Kidney epithelial cell (primary cell): Measurements from ENCODE around the gene EFCAB6. TPM values are rescaled to one million over a fixed set of nuclear protein-coding genes. Genes with fewer than 3 reads are reported as not detected.

Experiments
- DNase-seq: peaks from one replicate; pipeline ENCODE4 v3.0.0-alpha.2; 2010; ENCODE audit warnings: low read depth
- H3K27me3 ChIP-seq: 2 replicates; pipeline ENCODE4 v1.6.0; 2011; ENCODE audit warnings: low read length; ENCODE audit not compliant: control insufficient read depth, insufficient read depth
- H3K36me3 ChIP-seq: 2 replicates; pipeline ENCODE4 v1.5.1; 2011; ENCODE audit warnings: low read length; ENCODE audit not compliant: control insufficient read depth, insufficient read depth
- H3K4me3 ChIP-seq: 2 replicates; pipeline ENCODE4 v1.5.1; 2011; ENCODE audit warnings: low read depth, mild to moderate bottlenecking, control low read depth, low read length
- total RNA-seq: library from RNA; depleted of rRNA; stranded (reverse); fragments of >200 nt; gene quantifications from 2 replicates; pipeline ENCODE4 v1.2.3, GENCODE V29; 2015
- TF ChIP-seq, protein P1 (sequence below): IDR thresholded peaks from 2 replicates; pipeline ENCODE4 v1.5.1; 2011; ENCODE audit warnings: mild to moderate bottlenecking, moderate library complexity, low read length, control low read depth, inconsistent platforms; ENCODE audit not compliant: insufficient read depth, poor library complexity, severe bottlenecking

Gene EFCAB6
- total RNA-seq, 1 donor from 2014 or later: 2.3 TPM

- TF ChIP-seq, protein P1, sequence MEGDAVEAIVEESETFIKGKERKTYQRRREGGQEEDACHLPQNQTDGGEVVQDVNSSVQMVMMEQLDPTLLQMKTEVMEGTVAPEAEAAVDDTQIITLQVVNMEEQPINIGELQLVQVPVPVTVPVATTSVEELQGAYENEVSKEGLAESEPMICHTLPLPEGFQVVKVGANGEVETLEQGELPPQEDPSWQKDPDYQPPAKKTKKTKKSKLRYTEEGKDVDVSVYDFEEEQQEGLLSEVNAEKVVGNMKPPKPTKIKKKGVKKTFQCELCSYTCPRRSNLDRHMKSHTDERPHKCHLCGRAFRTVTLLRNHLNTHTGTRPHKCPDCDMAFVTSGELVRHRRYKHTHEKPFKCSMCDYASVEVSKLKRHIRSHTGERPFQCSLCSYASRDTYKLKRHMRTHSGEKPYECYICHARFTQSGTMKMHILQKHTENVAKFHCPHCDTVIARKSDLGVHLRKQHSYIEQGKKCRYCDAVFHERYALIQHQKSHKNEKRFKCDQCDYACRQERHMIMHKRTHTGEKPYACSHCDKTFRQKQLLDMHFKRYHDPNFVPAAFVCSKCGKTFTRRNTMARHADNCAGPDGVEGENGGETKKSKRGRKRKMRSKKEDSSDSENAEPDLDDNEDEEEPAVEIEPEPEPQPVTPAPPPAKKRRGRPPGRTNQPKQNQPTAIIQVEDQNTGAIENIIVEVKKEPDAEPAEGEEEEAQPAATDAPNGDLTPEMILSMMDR: no peak
- no peak for DNase-seq
- Histone ChIP-seq H3K4me3 (no peak overlapping the region), H3K27me3 (no peaks in the 10 kb centered on the region), H3K36me3 (no peaks in the 10 kb centered on the region)
Measured at GRCh38 chr22:43493297-43493696, 318.8 kb downstream of the EFCAB6 start.

DNA sequence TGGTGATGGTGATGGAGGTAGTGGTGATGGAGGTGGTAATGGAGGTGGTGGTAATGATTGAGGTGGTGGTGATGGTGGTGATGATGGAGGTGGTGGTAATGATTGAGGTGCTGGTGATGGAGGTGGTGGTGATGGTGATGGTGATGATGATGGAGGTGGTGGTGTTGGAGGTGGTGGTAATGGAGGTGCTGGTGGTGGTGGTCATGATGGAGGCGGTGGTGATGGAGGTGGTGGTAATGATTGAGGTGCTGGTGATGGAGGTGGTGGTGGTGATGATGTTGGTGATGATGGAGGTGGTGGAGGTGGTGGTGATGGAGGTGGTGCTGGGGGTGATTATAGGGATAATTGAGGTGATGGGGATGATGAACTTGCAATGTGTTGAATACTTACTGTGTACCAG is 320.4 kb downstream of the EFCAB6 start:
- Histone ChIP-seq H3K36me3 (no peaks in the 10 kb centered on the region), H3K4me3 (no peak overlapping the region), H3K27me3 (no peaks in the 10 kb centered on the region)
- DNase-seq: no peak
- TF ChIP-seq, protein P1: no peak

DNA sequence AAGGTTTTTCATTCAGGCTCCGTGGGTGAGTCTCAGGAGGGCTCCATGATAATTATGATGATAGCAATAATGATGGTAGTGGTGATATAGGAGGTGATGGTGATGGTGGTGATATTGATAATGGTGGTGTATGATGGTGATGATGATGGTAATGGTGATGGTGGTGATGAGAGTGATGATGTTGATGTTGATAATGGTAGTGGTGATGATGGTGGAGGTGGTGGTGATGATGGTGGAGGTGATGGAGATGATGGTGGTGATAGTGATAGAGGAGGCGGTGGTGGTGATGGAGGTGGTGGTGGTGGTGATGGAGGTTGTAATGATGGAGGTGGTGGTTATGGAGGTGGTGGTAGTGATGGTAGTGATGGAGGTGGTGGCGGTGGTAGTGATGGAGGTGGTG is 320.9 kb downstream of the EFCAB6 start:
- no peak for DNase-seq
- Histone ChIP-seq H3K27me3 (no peaks in the 10 kb centered on the region), H3K4me3 (no peak overlapping the region), H3K36me3 (no peaks in the 10 kb centered on the region)
- TF ChIP-seq, protein P1: no peak

GRCh38 chr22:43490311-43490710 is 321.8 kb downstream of the EFCAB6 start:
- H3K27me3 ChIP-seq: no peaks in the 10 kb centered on the region
- H3K4me3 ChIP-seq: no peak overlapping the region
- TF ChIP-seq, protein P1: no peak
- H3K36me3 ChIP-seq: no peaks in the 10 kb centered on the region
- DNase-seq: no peak

DNA sequence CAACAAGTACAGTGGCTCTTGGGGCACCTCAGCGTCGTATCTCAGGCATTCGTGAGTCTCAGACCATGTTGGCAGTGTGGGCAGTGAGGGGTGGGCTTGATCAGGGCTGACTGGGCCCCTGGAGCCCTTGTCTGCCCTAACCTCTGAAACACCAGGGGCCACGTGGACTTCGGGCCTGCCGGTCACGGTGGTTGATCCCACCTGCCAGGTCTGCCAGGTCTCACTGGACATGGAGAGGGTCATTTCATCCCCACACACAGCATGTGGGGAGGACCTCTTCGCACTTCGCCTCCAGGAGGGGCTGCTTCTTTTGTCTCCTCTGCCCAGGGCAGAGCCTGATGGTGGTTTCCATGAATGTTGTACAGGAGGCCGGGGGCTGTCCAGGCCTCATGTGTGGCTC is 323.2 kb downstream of the EFCAB6 start:
- Histone ChIP-seq H3K4me3 (no peak overlapping the region), H3K27me3 (no peaks in the 10 kb centered on the region), H3K36me3 (no peaks in the 10 kb centered on the region)
- DNase-seq: no peak
- TF ChIP-seq, protein P1: no peak

DNA sequence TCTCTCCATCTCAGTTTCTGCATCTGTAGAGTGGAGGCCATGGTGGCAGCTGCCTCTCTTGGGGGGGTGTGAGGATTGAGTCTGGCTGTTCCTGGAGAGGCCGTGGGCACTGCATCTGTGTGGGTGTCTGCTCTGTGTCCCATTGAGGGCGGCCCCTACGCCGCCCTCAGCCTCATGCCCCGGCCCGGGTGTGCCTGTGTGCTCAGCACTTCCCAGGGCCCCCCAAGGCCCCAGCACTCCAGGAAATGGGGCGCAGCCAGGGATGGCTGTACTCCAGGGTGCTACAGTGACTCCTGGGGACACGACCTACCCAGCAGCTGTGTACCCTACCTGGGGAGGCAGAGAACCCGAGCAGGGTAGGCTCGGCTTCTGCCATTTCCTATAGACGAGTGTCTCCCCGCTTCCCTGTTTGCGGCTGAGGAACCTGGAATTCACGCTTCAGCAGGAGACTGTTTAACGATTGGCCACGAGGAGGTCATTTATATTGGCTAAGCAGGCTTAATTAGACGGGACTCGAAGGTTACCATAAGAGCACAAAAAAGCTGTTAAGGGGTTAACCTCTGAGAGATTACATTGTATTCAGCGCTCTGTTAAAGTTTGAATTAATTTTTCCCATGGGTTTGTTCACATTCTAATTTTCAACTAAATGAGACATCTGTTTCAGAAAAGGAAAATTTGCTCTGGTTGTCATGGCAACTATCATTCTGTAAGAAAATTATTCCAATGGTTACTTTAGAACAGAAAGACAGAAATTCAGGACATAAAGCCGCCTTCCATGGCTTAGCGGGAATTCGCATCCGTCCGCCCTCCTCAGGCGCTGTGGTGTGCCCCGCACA is 323.9 kb downstream of the EFCAB6 start:
- no peak for DNase-seq
- TF ChIP-seq, protein P1: no peak
- H3K4me3 ChIP-seq: no peak overlapping the region
- H3K27me3 ChIP-seq: no peaks in the 10 kb centered on the region
- H3K36me3 ChIP-seq: no peaks in the 10 kb centered on the region
